Right hindlimb (tissue), 1 donor: ENCODE data around the gene DDX49.
"Not testable (repeated sequence)": the region's sequence is repeated elsewhere in the genome, so short reads cannot be mapped to it uniquely, and the experiment has no call there.

Experiments used
- DNase-seq: peaks from one replicate; pipeline ENCODE4 v3.0.0-alpha.2; 2018

Gene DDX49

GRCh38 chr19:18896421-18896841 lies 23.1 kb upstream of the DDX49 start:
- DNase-seq: no peak

DNA sequence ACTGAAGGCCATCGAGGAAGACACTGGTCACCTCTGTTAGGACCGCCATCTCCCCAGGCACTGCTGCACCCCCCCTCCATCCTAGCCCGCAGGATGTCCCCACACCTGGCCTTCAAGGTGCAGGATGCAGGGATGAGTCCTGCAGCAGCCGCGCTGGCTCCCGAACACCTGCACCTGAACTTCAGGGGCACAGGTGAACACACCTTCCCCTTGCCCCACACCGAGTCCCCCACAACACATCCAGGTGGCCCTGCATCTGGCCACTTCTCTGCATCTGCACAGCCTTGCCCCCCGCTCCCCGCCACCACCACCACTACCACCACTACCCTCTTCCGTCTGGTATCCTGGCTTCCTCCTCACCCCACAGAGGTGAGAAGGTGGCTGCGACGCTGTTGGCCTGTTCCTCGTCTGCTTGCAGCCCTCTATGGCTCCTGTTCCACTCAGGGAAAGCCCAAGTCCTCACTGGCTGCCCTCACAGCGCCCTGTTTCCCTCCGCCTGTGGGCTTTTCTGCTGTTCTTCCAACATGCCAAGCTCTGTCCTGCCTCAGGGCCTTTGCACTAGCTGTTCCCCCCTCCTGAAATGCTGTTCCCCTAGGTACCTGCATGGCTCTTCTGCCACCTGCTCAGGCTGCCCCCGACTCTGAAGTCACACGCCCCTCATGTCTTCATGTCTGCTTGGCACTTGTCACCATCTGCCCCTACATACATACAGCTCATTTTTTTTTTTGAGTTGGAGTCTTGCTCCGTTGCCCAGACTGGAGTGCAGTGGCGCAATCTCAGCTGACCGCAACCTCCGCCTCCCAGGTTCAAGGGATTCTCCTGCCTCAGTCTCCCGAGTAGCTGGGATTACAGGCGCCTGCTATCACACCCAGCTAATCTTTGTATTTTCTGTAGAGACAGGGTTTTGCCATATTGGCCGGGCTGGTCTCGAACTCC lies 22.2 kb upstream of the DDX49 start:
- no peak for DNase-seq

DNA sequence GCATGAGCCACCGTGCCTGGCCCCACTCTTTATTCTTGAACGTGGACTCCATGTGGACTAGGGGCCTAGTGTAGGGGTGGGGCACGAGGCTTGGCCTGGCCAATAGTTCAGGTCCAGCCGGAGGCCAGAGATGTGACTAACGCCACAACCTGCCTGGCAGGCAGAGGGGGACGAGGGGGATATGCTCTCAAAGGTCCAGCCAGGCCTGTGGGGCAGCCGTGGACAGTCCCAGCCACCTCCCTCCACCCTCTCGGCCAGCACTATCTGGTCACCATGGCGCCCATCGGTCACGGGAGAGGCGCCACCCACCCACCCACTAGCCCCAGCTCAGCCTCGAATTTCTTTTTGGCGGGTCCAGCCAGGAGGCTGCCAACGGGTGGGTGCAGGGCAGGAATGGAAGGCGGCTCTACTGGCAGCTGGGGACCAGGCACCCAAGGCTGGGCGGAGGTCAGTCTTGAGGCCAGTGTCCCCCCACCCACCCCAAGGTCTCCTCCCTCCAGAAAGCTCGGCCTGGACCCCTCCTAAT lies 21.4 kb upstream of the DDX49 start:
- DNase-seq: peak; percentile 60

DNA sequence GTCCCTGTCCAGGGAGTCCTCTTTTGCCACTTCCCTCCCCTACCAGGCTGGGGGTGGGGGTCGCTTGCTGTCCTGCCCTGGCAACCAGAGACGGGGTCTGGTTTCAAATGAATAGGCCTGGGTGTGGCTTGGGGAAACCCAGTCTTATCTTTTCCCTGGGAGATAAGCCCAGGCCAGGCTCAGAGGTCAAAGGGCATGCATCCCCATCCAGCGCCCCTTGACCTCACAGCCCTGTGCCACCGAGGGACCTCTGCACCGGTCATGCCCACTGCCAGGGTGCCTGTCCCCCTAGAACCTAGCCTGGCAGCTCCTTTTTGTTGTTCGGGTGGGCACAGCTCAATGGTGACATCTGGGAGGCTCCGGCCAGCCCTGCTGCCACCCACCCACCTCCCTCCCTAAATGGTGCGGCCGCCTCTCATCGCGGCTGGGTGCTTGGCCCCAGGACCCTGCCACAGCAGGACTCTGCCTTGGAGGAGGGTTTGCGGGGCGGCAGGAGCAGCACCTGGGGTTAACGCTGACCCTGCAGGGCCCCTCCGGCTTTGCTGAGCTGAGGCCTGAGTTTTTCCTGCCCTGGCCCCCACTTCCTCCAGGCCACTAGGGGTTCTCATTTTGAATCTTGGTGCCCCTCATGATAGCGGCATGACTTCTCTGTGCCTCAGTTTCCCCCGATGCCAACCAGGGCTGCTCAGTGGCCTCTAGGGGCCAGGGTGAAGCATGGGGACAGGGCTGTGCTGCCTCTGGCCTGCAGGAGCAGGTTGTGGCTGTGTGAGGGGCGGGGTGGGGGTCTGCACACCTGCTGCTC lies 20.7 kb upstream of the DDX49 start:
- DNase-seq: no peak

DNA sequence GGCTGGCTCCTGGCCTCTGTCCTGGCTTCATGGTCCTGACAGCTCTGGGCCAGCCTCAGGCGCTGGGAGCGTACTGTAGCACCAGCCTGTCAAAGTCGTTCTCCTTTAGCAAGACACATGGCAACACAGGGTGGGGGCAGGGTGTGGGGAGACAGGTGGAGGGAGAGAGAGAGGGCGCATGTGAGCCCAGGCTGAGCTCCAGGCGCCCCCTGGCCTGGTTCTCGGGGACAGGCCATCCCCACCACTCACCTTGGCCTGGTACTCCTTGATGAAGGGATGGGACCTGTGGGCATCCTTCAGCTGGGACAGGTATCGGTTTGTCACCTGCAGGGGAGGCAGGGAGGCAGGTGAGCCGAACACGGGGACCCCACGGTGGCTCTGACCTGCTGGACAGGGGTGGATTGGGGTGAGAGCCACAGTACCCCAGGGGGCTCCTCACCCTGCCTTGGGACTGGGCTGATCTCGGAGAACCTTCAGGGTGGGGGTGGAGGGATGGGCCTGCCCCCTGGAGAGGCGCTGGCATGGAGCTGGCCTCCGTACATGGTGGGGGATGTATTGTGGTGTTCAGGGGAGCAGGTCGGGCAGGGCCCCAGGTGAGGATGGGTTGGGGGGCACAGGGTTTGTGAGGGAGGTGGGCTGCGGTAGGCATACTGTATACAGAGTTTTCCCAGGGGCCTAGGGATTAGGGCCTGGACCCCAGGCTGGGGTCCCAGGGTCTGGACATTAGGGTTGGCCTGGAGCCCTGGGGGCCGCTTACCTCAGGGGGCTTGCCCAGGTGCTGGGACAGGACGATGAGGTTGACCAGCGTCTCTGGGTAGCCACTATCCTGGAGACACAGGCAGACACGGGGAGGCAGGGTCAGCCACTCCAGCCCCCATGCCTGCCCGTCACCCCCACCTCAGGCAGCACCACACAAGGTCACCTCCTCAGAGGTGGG lies 19.6 kb upstream of the DDX49 start:
- DNase-seq: peak; percentile 24

- no peak for DNase-seq
Observed at GRCh38 chr19:18900700-18901481, 18.6 kb upstream of the DDX49 start.

DNA sequence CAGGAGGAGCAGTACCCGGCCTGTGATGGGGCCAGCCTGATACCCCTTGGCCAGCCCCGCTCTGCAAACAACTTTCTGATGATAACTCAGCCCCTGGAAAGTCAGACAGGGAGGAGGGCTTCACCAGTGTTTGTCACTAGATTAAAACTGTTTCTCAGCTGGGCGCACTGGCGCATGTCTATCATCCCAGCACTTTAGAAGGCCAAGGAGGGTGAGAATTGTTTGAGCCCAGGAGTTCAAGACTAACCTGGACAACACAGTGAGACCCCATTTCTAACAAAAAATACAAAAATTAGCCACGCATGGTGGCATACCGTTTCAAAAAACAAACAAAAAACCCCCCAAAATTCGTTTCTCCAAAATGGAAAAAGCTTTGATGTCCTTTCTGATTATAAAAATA lies 18.0 kb upstream of the DDX49 start:
- peak; percentile 9 for DNase-seq

DNA sequence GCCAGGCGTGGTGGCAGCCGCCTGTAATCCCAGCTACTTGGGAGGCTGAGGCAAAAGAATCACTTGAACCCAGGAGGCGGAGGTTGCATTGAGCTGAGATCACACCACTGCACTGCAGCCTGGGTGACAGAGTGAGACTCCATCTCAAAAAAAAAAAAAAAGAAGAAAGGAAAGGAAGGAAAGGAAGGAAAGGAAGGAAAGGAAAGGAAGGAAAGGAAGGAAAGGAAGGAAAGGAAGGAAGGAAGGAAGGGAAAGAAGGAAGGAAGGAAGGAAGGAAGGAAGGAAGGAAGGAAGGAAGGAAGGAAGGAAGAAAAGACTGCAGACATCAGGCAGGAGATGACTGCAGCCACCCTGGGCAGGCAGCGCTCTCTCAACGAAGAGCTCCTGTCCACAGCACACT lies 17.0 kb upstream of the DDX49 start:
- not testable (repeated sequence) for DNase-seq

DNA sequence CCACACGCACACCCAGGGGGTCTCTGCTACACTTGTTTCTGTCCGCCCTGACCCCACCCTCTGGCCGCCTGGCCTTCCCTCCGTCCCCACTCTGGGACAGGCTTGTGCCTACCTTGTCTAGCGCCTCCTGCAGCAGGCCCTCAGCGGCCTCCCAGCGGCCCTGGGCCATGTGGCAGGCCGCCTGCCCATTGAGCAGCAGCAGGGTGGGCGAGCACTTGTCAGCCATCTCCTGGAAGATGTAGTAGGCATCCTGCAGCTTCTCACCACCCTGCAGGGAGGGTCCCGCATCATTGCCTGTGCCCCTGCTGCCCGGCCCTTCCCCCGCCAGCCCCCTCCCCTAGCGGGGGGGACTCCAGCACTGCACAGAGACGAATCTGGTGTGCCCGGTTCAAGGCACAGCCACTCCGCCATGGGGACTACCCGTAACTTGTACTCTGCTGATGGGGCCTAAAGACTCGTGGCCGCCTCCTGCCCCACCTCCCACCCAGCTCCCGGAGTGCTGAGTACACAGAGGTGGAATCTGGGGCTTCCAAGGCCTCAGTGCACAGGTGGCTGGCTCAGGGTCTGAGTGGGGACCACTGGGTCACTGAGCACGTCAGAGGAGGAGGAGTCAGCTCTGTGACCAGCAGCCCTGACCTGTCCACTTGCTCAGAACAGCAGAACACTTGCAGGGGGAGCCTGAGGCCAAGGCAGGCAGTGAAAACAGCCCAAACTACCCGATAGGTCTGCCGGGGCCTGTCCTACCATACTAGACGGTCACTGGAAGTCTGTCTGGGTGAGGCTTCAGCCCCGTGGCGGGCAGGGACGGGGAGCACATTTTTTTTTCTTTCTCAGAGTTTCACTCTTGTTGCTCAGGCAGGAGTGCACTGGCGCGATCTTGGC lies 16.1 kb upstream of the DDX49 start:
- DNase-seq: peak; percentile 21

- no peak for DNase-seq
Observed at GRCh38 chr19:18904334-18905057, 15.0 kb upstream of the DDX49 start.

- no peak for DNase-seq
Observed at GRCh38 chr19:18905058-18905456, 14.5 kb upstream of the DDX49 start.

DNA sequence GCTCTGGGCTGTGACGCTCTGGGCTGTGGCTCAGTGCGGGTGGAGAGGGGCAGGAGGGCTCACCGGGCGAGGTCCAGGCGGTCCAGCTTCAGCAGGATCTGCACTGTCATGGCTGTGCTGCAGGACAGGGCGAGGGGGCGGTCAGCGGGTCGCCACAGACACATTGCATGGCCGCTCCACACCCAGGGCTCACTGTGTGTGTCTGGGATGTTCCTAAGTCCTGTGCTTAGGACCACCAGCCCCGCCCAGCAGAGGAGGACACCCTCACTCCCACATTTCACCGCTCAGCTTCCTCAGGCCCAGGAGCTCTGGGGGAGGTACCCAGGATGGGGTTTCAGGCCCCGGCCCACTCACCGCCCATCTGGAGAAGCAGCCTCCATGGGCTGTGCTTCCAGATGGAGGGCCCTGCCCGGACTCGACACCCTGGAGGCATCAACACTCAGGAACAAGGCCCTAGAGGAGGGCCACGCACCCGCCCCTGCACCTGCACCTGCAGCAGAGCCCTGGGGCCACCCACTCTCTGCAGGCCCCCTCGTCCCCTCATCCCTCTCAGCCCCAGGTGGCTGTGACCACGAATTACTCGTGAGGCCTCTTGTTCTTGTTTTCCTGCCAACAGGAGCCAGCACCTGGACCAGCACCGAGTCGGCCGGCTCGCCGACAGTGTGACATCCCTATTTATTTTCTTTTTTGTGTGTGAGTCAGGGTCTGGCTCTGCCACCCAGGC lies 13.8 kb upstream of the DDX49 start:
- DNase-seq: no peak

GRCh38 chr19:18906605-18907519 lies 12.7 kb upstream of the DDX49 start:
- no peak for DNase-seq

DNA sequence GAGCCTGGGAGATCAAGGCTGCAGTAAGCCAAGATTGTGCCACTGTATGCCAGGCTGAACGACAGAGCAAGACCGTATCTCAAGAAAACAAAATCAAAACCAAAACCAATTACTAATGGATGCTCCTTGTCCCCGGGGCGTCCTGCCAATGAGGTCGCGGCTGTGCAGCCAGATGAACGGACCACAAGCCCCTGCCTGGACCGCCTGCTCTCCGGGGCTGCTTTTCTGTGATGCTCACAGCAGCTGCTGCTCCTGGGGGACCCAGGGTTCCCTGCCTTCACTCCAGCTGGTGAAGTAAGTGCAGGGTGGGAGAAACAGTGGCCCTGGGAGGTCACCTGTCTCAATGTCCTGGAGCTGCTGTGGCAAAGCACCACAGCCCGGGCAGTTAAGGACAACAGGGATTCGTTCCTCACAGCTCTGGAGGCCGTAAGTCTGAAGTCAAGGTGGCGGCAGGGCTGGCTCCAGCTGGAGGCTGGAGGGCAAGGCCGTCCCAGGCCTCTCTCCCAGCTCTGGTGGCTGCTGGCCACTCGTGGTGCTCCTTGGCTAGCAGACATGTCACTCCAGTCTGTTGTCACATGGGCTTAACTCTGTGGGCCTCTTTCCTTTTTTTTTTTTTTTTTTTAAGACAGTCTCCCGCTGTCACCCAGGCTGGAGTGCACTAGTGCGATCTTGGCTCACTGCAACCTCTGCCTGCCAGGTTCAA lies 10.4 kb upstream of the DDX49 start:
- DNase-seq: peak; percentile 11

DNA sequence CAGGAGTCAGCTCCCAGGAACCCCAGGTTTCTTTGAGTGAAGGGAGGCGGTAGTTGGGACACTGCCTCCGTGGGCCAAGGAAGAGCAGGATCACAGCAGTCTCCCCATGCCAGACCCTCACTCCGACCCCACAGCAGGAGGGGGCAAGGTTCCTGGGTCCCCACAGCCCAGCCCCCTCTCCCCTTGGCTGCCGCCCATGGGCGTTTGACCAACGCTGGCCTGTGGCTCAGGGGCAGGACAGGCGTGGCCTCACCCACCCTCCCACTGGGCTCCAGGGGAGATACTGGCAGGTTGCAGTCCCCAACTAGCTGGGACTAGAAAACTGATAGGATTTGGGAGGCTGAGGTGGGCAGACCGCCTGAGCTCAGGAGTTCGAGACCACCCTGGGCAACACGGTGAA lies 9.5 kb upstream of the DDX49 start:
- peak; percentile 14 for DNase-seq

DNA sequence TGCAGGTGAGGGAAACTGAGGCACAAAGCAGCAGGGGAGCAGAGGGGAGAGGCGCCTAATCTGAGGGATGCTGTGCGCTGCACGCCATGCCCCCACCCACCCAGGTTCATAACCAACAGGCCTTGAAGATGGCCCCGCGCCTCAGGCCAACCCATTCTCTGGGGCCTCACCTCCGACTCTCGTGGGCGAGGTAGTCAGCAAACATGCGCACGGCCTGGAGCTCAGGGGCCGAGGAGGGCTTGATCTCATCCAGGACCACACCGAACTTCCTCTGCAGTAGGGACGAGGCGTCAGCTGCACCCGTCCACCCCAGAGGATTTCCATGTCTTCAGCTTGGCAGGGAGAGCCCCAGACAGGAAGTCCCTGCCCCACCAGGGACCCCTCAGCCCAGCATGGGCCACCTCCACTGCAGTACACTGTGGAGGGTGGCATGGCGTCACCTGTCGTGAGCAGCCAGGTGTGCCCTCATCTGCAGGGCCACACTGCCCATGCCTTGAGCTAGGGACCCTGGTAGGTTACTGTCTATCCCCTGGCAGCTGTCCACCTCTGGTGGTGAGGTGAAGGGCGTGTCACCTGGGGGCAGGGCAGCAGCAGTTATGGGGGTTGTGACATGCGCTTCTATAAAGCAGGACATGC lies 8.6 kb upstream of the DDX49 start:
- DNase-seq: no peak

DNA sequence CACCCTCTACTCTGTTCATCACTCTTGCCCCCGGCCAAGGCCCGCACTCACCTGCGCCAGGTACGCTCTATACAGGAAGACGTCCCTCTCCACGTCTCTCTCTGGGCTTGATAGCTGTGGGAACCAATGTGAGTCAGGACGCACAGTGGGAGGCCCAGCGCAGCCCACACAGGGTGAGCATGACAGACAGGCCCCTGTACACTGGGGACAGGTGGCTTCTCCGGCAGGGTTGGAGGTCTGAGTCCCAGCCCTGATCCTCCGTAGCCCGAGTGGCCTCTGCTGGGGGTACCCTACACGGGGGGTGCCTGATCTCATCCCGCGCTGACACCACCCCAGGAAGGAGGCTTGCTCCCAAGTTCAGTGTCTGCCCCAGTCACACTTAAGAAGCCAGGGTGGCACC lies 6.6 kb upstream of the DDX49 start:
- DNase-seq: no peak
